HEK293 (cell line): ENCODE results near the gene HGFAC.

Experiments
- CTCF ChIP-seq: fragments of 450-650 bp; formaldehyde crosslinking; IDR thresholded peaks from 2 replicates; pipeline ENCODE4 v1.5.1; 2016; ENCODE audit warnings: missing biosample characterization, missing genetic modification characterization
- ZNF274 ChIP-seq, 2 experiments: fragments of 200-500 bp in 1 of 2; fragments of 450-650 bp in 1 of 2; sonication (Bioruptor generic) in 1 of 2; formaldehyde crosslinking in 1 of 2; IDR thresholded peaks; 2 replicates each; pipeline versions ENCODE4 v1.5.1 to v1.6.1; 2014 to 2016; ENCODE audit warnings: borderline replicate concordance in 1 of 2, inconsistent platforms in 1 of 2, low read length in 1 of 2, missing biosample characterization in 1 of 2, missing genetic modification characterization in 1 of 2

- TF ChIP-seq ZNF274 (IDR thresholded peaks at IDR 0.05; ENCODE audit: low read length) (no peak), ZNF274 (tag by site-specific recombination; IDR thresholded peaks at IDR 0.05; ENCODE audit: borderline replicate concordance) (no peak), CTCF (tag by site-specific recombination) (no peak)
Measured at GRCh38 chr4:3406021-3406420, 35.7 kb upstream of the HGFAC start.
